Endothelial cell of umbilical vein (primary cell): ENCODE results near the gene TEDC1. TPM values are rescaled to one million over a fixed set of nuclear protein-coding genes. Genes with fewer than 3 reads are reported as not detected.

ENCODE experiments used
- BruUV-seq: library from RNA; stranded (reverse); fragments of 400-500 nt; replicated peaks from 2 replicates; lab custom pipeline; 2021; lab: Mats Ljungman, UMichigan
- CTCF ChIA-PET: fragments of 300-600, 350-600 bp; sonication (Branson Sonifier 250); formaldehyde crosslinking; loops from one replicate; lab custom pipeline; 2021; ENCODE audit warnings: antibody characterized with exemption, inconsistent platforms; lab: Charles Lee
- POLR2A ChIA-PET: fragments of 300-600, 350-600 bp; sonication (Branson Sonifier 250); formaldehyde crosslinking; loops from one replicate; lab custom pipeline; 2021; ENCODE audit warnings: antibody characterized with exemption, inconsistent platforms; lab: Charles Lee
- DNase-seq: peaks from one replicate; pipeline ENCODE4 v3.0.0-alpha.2; 2011; ENCODE audit warnings: low read depth, low spot score
- FAIRE-seq: peaks from 2 replicates; lab custom pipeline; 2011; peaks lifted over from hg19 to GRCh38; lab: Jason Lieb, UNC
- H2AFZ ChIP-seq: 2 replicates; pipeline ENCODE4 v1.6.0; 2012; ENCODE audit warnings: low read depth, low read length, control low read depth, inconsistent platforms
- H3K27ac ChIP-seq: 2 replicates; pipeline ENCODE4 v1.5.1; 2011; ENCODE audit warnings: low read depth, mild to moderate bottlenecking, control low read depth, low read length, moderate library complexity; ENCODE audit not compliant: insufficient read depth
- H3K27me3 ChIP-seq, 2 experiments: 2 replicates each; pipeline versions ENCODE4 v1.6.0 to v1.6.1; 2011; ENCODE audit warnings: low read length in 2 of 2, mixed read lengths in 1 of 2; ENCODE audit not compliant: control insufficient read depth in 2 of 2, insufficient read depth in 2 of 2
- H3K36me3 ChIP-seq, 2 experiments: 2 replicates in 1 of 2; 3 replicates in 1 of 2; pipeline ENCODE4 v1.5.1; 2011; ENCODE audit warnings: low read length in 2 of 2, mild to moderate bottlenecking in 1 of 2, moderate library complexity in 1 of 2; ENCODE audit not compliant: control insufficient read depth in 2 of 2, insufficient read depth in 2 of 2; ENCODE audit errors: extremely low read depth in 1 of 2
- H3K4me1 ChIP-seq: 3 replicates; pipeline ENCODE4 v1.5.1; 2011; ENCODE audit warnings: mild to moderate bottlenecking, low read length; ENCODE audit not compliant: control insufficient read depth, insufficient read depth; ENCODE audit errors: extremely low read depth
- H3K4me2 ChIP-seq: 2 replicates; pipeline ENCODE4 v1.6.1; 2011; ENCODE audit warnings: low read length, control low read depth, mixed read lengths; ENCODE audit not compliant: insufficient read depth
- H3K4me3 ChIP-seq, 3 experiments: fragments of 200-600 bp in 1 of 3; sonication (generic), shearing (Covaris generic) in 1 of 3; replicated peaks in 1 of 3; 2 replicates each; pipeline ENCODE4 v1.5.1; 2011 to 2016; ENCODE audit warnings: control low read depth in 3 of 3, low read length in 3 of 3, mild to moderate bottlenecking in 2 of 3, inconsistent platforms in 1 of 3, low read depth in 1 of 3, moderate library complexity in 1 of 3; ENCODE audit not compliant: insufficient read depth in 1 of 3
- H3K79me2 ChIP-seq: 2 replicates; pipeline ENCODE4 v1.6.0; 2012; ENCODE audit warnings: low read length, inconsistent platforms; ENCODE audit not compliant: control insufficient read depth, insufficient read depth
- H3K9ac ChIP-seq: replicated peaks from 2 replicates; pipeline ENCODE3; 2011; ENCODE audit warnings: low read length, control low read depth; ENCODE audit not compliant: insufficient read depth; ENCODE audit errors: extremely low read depth
- H3K9me1 ChIP-seq: replicated peaks from 3 replicates; pipeline ENCODE4 v1.6.0; 2011; ENCODE audit warnings: mild to moderate bottlenecking, low read length; ENCODE audit not compliant: control insufficient read depth, insufficient read depth; ENCODE audit errors: extremely low read depth
- H3K9me3 ChIP-seq: replicated peaks from 2 replicates; pipeline ENCODE4 v1.5.1; 2012; ENCODE audit warnings: low read length, inconsistent platforms; ENCODE audit not compliant: control insufficient read depth, insufficient read depth
- H4K20me1 ChIP-seq: replicated peaks from 2 replicates; pipeline ENCODE3; 2011; ENCODE audit warnings: mild to moderate bottlenecking, low read length; ENCODE audit not compliant: control insufficient read depth, insufficient read depth; ENCODE audit errors: extremely low read depth
- CTCF ChIP-seq, 2 donors: IDR thresholded peaks; 1 replicate in 1 of 2; 2 replicates in 1 of 2; pipeline ENCODE4 v1.5.1; 2011; ENCODE audit warnings: low read length in 2 of 2, mild to moderate bottlenecking in 2 of 2, moderate library complexity in 2 of 2, control low read depth in 1 of 2, inconsistent platforms in 1 of 2, low read depth in 1 of 2; ENCODE audit not compliant: insufficient read depth in 1 of 2; ENCODE audit errors: extremely low read depth in 1 of 2
- EZH2 ChIP-seq: IDR thresholded peaks from 2 replicates; pipeline ENCODE4 v1.6.1; 2012; ENCODE audit warnings: borderline replicate concordance, low read depth, mild to moderate bottlenecking, moderate library complexity, low read length, inconsistent platforms; ENCODE audit not compliant: severe bottlenecking
- FOS ChIP-seq: IDR thresholded peaks from 2 replicates; pipeline ENCODE4 v1.6.1; 2011; ENCODE audit warnings: mild to moderate bottlenecking, low read length, moderate library complexity, borderline replicate concordance; ENCODE audit not compliant: insufficient read depth
- GATA2 ChIP-seq: IDR thresholded peaks from 2 replicates; pipeline ENCODE4 v1.7.0; 2011; ENCODE audit warnings: low read depth, mild to moderate bottlenecking, moderate library complexity, mixed read lengths, low read length; ENCODE audit not compliant: insufficient read length, insufficient read depth
- JUN ChIP-seq: IDR thresholded peaks from 2 replicates; pipeline ENCODE4 v1.6.1; 2011; ENCODE audit warnings: borderline replicate concordance, low read depth; ENCODE audit not compliant: insufficient read length, insufficient read depth
- MAX ChIP-seq: IDR thresholded peaks from 2 replicates; pipeline ENCODE4 v1.6.1; 2011; ENCODE audit not compliant: insufficient read depth, insufficient read length
- MYC ChIP-seq: IDR thresholded peaks from one replicate; pipeline ENCODE4 v1.6.1; 2011; ENCODE audit warnings: mild to moderate bottlenecking, low read depth, low read length
- POLR2A ChIP-seq: IDR thresholded peaks from 2 replicates; pipeline ENCODE4 v1.6.1; 2012; ENCODE audit warnings: low read depth, mild to moderate bottlenecking, control low read depth, low read length
- POLR2AphosphoS5 ChIP-seq: IDR thresholded peaks from 2 replicates; pipeline ENCODE4 v1.6.1; 2012; ENCODE audit warnings: low read depth, mild to moderate bottlenecking, control low read depth, low read length, moderate library complexity; ENCODE audit not compliant: insufficient read depth
- dilution Hi-C: fragments of 300-500 bp; cut with MboI; formaldehyde crosslinking; loops from one replicate; pipeline ENCODE4 v1.15.0; 2019; ENCODE audit warnings: low sequenced_read_pairs; ENCODE audit not compliant: extremely low pct_ligation_motif_present
- intact Hi-C: fragments of 100-400 bp; cut with micrococcal nuclease; formaldehyde crosslinking; loops from one replicate; pipeline ENCODE4 v1.10.0; 2022
- polyA plus RNA-seq, 4 experiments: library from polyadenylated mRNA; depleted of rRNA in 3 of 4; stranded (reverse) in 3 of 4; unstranded in 1 of 4; fragments of >200 nt; gene quantifications; 2 replicates each; pipeline versions ENCODE4 v1.2.1 to v1.2.3, GENCODE V29; 2011 to 2012; ENCODE audit warnings: missing spikeins in 1 of 4
- total RNA-seq: library from RNA; stranded (reverse); gene quantifications from 2 replicates; pipeline ENCODE4 v1.2.3, GENCODE V29; 2021

The TEDC1 gene
- total and polyA plus RNA-seq, 2 donors (not counting 3 experiments of a cell fraction or from before 2014, with no cell fraction given) = 16.5 to 25.3 TPM

- H3K4me2 ChIP-seq = no peak overlapping the region
- peaks cover 2% of the 10 kb centered on the region for H3K4me1 ChIP-seq
- no peak overlapping the region for H3K4me3 ChIP-seq
- H3K27ac ChIP-seq = no peak overlapping the region
- H3K9me3 ChIP-seq = no peaks in the 10 kb centered on the region
- no peaks in the 10 kb centered on the region for H3K27me3 ChIP-seq
- dilution Hi-C loops (no loop called here), intact Hi-C loops (loop anchor here (5.0 kb wide), 2 partner anchors 296 to 816 kb away; no protein-coding TSS in a partner anchor)
- DNase-seq (no peak), FAIRE-seq (no peak)
- POLR2A ChIA-PET = no interaction called here
- H3K9ac ChIP-seq = no peak overlapping the region
- no peaks in the 10 kb centered on the region for H3K9me1 ChIP-seq
- BruUV-seq = no TSS peak
- H3K79me2 ChIP-seq = peaks cover 3% of the 10 kb centered on the region
- no peak overlapping the region for H2AFZ ChIP-seq
- H4K20me1 ChIP-seq = no peaks in the 10 kb centered on the region
- CTCF ChIA-PET = interaction anchor here (2.0 to 5.1 kb wide), 2 partner anchors 35 to 122 kb away, joined by 7 to 239 read pairs; no protein-coding TSS in a partner anchor
- TF ChIP-seq POLR2A (no peak), CTCF (IDR thresholded peaks at IDR 0.05; ENCODE audit: extremely low read depth in 1 of 2, insufficient read depth in 1 of 2, low read depth in 1 of 2, low read length in 2 of 2) (no peak), MYC (no peak), POLR2AphosphoS5 (no peak), GATA2 (no peak), FOS (no peak), JUN (no peak), EZH2 (no peak), MAX (no peak)
- no peaks in the 10 kb centered on the region for H3K36me3 ChIP-seq
These were observed 2.2 kb downstream of the TEDC1 start for GRCh38 chr14:105492971-105493871.
